Upper lobe of left lung (tissue), 6 donors: ENCODE data around the gene ACER1. TPM values are rescaled to one million over a fixed set of nuclear protein-coding genes. Genes with fewer than 3 reads are reported as not detected.

Experiments
- ATAC-seq, 2 donors: fragments of 200-7000 bp; cut with Tn5 transposase; one replicate each; pipeline ENCODE4 v1.9.1; 2022; ENCODE audit warnings: mild to moderate bottlenecking in 2 of 2, moderate library complexity in 2 of 2; ENCODE audit not compliant: low FRiP score in 2 of 2
- DNase-seq, 2 donors: peaks; one replicate each; pipeline ENCODE4 v3.0.0-alpha.2; 2019 to 2020
- H3K27ac ChIP-seq, 4 donors: fragments of 200-600 bp; sonication (generic); one replicate each; pipeline ENCODE4 v1.5.1; 2016 to 2019
- H3K27me3 ChIP-seq, 4 donors: fragments of 200-600 bp; sonication (generic); one replicate each; pipeline ENCODE4 v1.5.1; 2017 to 2019
- H3K36me3 ChIP-seq, 4 donors: fragments of 200-600 bp; sonication (generic); one replicate each; pipeline ENCODE4 v1.5.1; 2016 to 2019
- H3K4me1 ChIP-seq, 4 donors: fragments of 200-600 bp; sonication (generic); one replicate each; pipeline ENCODE4 v1.5.1; 2018 to 2019
- H3K4me3 ChIP-seq, 4 donors: fragments of 200-600 bp; sonication (generic); one replicate each; pipeline ENCODE4 v1.5.1; 2017 to 2019; ENCODE audit warnings: mild to moderate bottlenecking in 2 of 4, moderate library complexity in 1 of 4
- H3K9me3 ChIP-seq, 4 donors: fragments of 200-600 bp; sonication (generic); one replicate each; pipeline ENCODE4 v1.5.1; 2018 to 2019
- EP300 ChIP-seq, 4 donors: sonication (generic); formaldehyde crosslinking; IDR thresholded peaks; one replicate each; pipeline ENCODE4 v1.5.1; 2017; ENCODE audit warnings: antibody characterized with exemption in 4 of 4, control low read depth in 2 of 4
- POLR2A ChIP-seq, 4 donors: fragments of 450-650 bp; IDR thresholded peaks; one replicate each; pipeline ENCODE4 v1.5.1; 2016 to 2017; ENCODE audit warnings: antibody characterized with exemption in 4 of 4, mild to moderate bottlenecking in 2 of 4
- POLR2AphosphoS5 ChIP-seq, 2 donors: sonication (generic); formaldehyde crosslinking; IDR thresholded peaks; one replicate each; pipeline ENCODE4 v1.5.1; 2017; ENCODE audit warnings: antibody characterized with exemption in 2 of 2
- WGBS, 2 donors: methylation state at CpG; one replicate each; pipeline ENCODE4 v1.1.5; 2017 to 2018; 5-methylcytosine and 5-hydroxymethylcytosine counted together
- total RNA-seq, 6 donors: library from RNA; depleted of rRNA in 4 of 6; stranded (reverse); fragments of >200 nt in 4 of 6; gene quantifications; one replicate each; pipeline versions ENCODE4 v1.1.0 to v1.2.1, GENCODE V29; 2016 to 2021
- TF ChIP-seq, protein P1 (sequence below), 6 experiments: fragments of 450-650 bp in 4 of 6; fragments of 200-600 bp in 2 of 6; sonication (generic) in 2 of 6; IDR thresholded peaks; one replicate each; pipeline ENCODE4 v1.5.1; 2016 to 2019; ENCODE audit warnings: antibody characterized with exemption in 6 of 6
- donor health status: DM: no; HTN: no; CAD: no; lungs with moderate emphysema.
- donor health status: DM: no; HTN: yes; CAD: no; lungs with severe emphysema.

Gene ACER1
- total RNA-seq, 6 donors from 2014 or later, result not detected

DNA sequence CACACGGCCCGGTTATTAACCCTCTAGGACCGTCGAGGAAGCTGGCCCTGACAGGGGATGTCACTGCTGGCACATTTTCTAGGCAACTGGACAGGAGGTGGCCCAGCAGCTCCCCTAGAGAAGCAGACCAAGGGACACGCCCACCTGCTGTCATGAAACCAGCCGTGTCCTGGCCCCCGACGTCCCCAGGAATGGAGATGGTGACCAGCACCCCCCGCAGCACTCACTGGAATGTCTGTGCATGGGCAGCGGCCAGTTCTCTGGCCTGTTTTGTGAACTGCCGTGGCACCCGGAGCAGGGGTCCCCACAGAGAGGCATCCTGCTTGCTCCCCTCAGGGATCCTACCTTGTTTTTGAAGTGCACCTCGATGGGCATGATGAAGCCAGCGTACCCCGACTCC lies 71.5 kb downstream of the ACER1 start:
- peaks cover 33 to 62% (median 38%) of the 10 kb centered on the region in 4 donors for H3K4me1 ChIP-seq
- no peaks in the 10 kb centered on the region for H3K27me3 ChIP-seq
- no peaks in the 10 kb centered on the region for H3K9me3 ChIP-seq
- TF ChIP-seq POLR2AphosphoS5 (IDR thresholded peaks at IDR 0.05) (no peak), POLR2A (IDR thresholded peaks at IDR 0.05) (no peak), EP300 (IDR thresholded peaks at IDR 0.05) (no peak)
- TF ChIP-seq, protein P1, sequence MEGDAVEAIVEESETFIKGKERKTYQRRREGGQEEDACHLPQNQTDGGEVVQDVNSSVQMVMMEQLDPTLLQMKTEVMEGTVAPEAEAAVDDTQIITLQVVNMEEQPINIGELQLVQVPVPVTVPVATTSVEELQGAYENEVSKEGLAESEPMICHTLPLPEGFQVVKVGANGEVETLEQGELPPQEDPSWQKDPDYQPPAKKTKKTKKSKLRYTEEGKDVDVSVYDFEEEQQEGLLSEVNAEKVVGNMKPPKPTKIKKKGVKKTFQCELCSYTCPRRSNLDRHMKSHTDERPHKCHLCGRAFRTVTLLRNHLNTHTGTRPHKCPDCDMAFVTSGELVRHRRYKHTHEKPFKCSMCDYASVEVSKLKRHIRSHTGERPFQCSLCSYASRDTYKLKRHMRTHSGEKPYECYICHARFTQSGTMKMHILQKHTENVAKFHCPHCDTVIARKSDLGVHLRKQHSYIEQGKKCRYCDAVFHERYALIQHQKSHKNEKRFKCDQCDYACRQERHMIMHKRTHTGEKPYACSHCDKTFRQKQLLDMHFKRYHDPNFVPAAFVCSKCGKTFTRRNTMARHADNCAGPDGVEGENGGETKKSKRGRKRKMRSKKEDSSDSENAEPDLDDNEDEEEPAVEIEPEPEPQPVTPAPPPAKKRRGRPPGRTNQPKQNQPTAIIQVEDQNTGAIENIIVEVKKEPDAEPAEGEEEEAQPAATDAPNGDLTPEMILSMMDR (IDR thresholded peaks at IDR 0.05), result no peak
- H3K36me3 ChIP-seq, result peaks cover 3 to 59% (median 27%) of the 10 kb centered on the region in 4 donors
- ATAC-seq (no peak), DNase-seq (no peak)
- H3K27ac ChIP-seq, result peak overlapping the region in 2 of 4 donors; percentile 4 to 58
- WGBS, 2 donors, result 67 to 75% methylated on average over 7 to 15 of the region's 15 CpGs
- H3K4me3 ChIP-seq, result no peak overlapping the region

DNA sequence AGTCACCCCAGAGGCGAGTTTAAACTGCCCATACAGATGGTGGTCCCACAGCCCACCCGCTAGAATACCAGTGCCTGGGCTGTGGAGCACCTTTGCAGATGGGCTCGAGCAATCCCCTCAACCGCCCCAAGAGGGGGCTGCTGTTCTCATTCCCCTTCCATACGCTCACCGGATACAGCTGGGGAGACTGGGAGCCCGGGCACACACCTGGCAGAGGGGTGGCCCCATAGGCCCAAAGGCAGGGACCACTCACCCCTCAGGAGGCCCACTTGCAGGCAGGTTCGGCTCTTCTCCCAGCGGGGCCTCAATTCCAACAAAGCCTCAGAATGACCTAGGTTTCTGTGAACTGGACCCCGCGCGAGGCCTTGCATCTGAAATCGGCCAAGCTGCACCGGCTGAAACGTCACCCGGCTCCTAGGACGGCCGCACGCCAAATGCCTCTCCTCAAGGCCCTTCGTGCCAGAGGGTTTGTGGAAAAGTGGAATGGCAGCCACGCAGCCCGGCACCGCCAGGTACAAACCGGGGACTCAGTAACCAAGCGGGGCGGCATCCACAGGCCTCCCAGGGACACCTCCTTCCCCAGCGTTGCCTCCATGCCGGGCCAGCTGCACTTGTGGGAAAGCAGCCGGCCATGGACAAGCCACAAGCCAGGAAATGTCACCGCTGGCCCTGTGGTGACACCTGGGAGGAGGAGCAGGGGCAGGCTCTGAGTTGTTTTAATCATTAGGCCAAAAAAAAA lies 72.3 kb downstream of the ACER1 start:
- H3K36me3 ChIP-seq, result peaks cover 3 to 53% (median 27%) of the 10 kb centered on the region in 4 donors
- peaks cover 33 to 58% (median 38%) of the 10 kb centered on the region in 4 donors for H3K4me1 ChIP-seq
- no peaks in the 10 kb centered on the region for H3K9me3 ChIP-seq
- 87% methylated on average over 29 of the region's 30 CpGs for WGBS, 2 donors
- H3K4me3 ChIP-seq, result no peak overlapping the region
- H3K27ac ChIP-seq, result peak overlapping the region in 1 of 4 donors; percentile 58
- no peaks in the 10 kb centered on the region for H3K27me3 ChIP-seq
- ATAC-seq, result peak; percentile 53 to 63
- TF ChIP-seq POLR2AphosphoS5 (IDR thresholded peaks at IDR 0.05), result no peak
- TF ChIP-seq, protein P1 (IDR thresholded peaks at IDR 0.05), result peak; percentile 18 to 55 (median 42)
- DNase-seq, result no peak

DNA sequence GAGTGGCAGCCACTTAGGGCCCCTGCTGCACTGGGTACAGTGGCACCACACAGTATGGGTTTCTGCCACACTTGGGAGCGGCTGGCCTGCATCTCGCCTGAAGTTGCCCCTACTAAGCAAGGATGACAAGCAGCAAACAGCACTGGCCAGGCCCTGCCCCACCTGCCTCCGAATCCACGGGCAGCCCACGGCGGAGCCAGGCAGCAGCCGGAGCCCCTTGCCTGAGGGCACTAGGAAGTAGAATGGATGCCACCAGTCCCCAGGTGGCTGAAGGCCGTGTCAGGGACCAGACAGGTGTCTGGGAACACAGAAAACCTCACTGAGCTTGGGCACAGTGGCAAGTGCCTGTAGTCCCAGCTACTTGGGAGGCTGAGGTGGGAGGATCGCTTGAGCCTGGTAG lies 73.0 kb downstream of the ACER1 start:
- ATAC-seq, result no peak
- WGBS, 2 donors, result 98 to 100% methylated on average over 1 to 4 of the region's 9 CpGs
- no peak for DNase-seq
- Histone ChIP-seq H3K27me3 (no peaks in the 10 kb centered on the region), H3K27ac (peak overlapping the region in 2 of 4 donors; percentile 14 to 36), H3K4me1 (peaks cover 31 to 53% (median 36%) of the 10 kb centered on the region in 4 donors), H3K36me3 (peaks cover 3 to 46% (median 27%) of the 10 kb centered on the region in 4 donors), H3K4me3 (no peak overlapping the region), H3K9me3 (no peaks in the 10 kb centered on the region)
- TF ChIP-seq POLR2AphosphoS5 (IDR thresholded peaks at IDR 0.05), result no peak
- TF ChIP-seq, protein P1 (IDR thresholded peaks at IDR 0.05), result no peak
- no peak for TF ChIP-seq EP300 (IDR thresholded peaks at IDR 0.05)
- no peak for TF ChIP-seq POLR2A (IDR thresholded peaks at IDR 0.05)

DNA sequence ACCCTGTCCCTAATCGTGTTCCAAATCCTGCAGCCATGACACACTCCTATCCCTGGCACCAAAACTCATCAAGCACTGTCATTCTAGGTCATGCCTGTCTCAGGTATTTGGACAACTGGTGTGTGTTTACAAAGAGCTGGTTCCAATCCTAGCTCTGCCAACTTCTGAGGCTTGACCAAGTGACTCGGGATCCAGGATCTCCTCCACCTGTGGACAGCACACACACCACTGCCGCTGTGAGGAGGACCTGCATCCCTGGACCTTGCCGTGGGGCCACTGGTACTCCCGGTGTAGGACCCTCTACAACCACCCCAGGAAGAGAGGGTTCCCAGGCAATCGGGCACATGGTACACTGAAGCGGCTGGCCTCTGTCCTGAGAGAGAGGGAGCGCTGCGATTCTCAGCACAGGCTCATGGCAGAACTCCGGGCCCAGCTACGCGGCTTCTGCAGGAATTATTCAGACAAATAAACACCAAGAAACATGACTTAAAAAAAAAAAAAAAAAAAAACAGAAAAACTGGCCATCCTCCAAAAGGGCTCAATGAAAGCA lies 74.0 kb downstream of the ACER1 start:
- no peaks in the 10 kb centered on the region for H3K27me3 ChIP-seq
- 57 to 75% methylated on average over 10 to 12 of the region's 12 CpGs for WGBS, 2 donors
- no peak overlapping the region for H3K4me3 ChIP-seq
- no peaks in the 10 kb centered on the region for H3K9me3 ChIP-seq
- TF ChIP-seq, protein P1 (IDR thresholded peaks at IDR 0.05), result no peak
- no peak for TF ChIP-seq EP300 (IDR thresholded peaks at IDR 0.05)
- ATAC-seq (peak in 1 of 2 donors; percentile 28), DNase-seq (no peak)
- peak overlapping the region in 2 of 4 donors; percentile 1 to 46 for H3K27ac ChIP-seq
- H3K36me3 ChIP-seq, result peaks cover 3 to 45% (median 27%) of the 10 kb centered on the region in 4 donors
- peaks cover 29 to 52% (median 35%) of the 10 kb centered on the region in 4 donors for H3K4me1 ChIP-seq
